Central memory CD4-positive, alpha-beta T cell (primary cell): Measurements from ENCODE around the gene KRT17.
"Not testable (repeated sequence)": the region's sequence is repeated elsewhere in the genome, so short reads cannot be mapped to it uniquely, and the experiment has no call there.

ENCODE experiments used
- DNase-seq: peaks from one replicate; pipeline ENCODE4 v3.0.0; 2022

Gene KRT17

GRCh38 chr17:41633556-41634199 lies 9.3 kb upstream of the KRT17 start:
- DNase-seq: no peak

GRCh38 chr17:41632482-41633105 lies 8.2 kb upstream of the KRT17 start:
- no peak for DNase-seq

- no peak for DNase-seq
Measured at GRCh38 chr17:41631898-41632285, 7.5 kb upstream of the KRT17 start.

- no peak for DNase-seq
Measured at GRCh38 chr17:41631025-41631897, 6.9 kb upstream of the KRT17 start.

- no peak for DNase-seq
Measured at GRCh38 chr17:41629826-41630670, 5.7 kb upstream of the KRT17 start.

GRCh38 chr17:41629316-41629715 lies 4.9 kb upstream of the KRT17 start:
- no peak for DNase-seq

- not testable (repeated sequence) for DNase-seq
Measured at GRCh38 chr17:41628621-41629255, 4.4 kb upstream of the KRT17 start.

GRCh38 chr17:41628073-41628370 lies 3.6 kb upstream of the KRT17 start:
- DNase-seq: not testable (repeated sequence)

GRCh38 chr17:41627316-41628072 lies 3.1 kb upstream of the KRT17 start:
- no peak for DNase-seq

GRCh38 chr17:41626914-41627295 lies 2.5 kb upstream of the KRT17 start:
- not testable (repeated sequence) for DNase-seq

GRCh38 chr17:41626028-41626913 lies 1.9 kb upstream of the KRT17 start:
- not testable (repeated sequence) for DNase-seq

- DNase-seq: no peak
Measured at GRCh38 chr17:41625602-41626001, 1.2 kb upstream of the KRT17 start.

- DNase-seq: not testable (repeated sequence)
Measured at GRCh38 chr17:41623184-41623861, 1.1 kb downstream of the KRT17 start.

- DNase-seq: not testable (repeated sequence)
Measured at GRCh38 chr17:41622340-41623183, 1.8 kb downstream of the KRT17 start.

- no peak for DNase-seq
Measured at GRCh38 chr17:41621916-41622315, 2.5 kb downstream of the KRT17 start.

- DNase-seq: not testable (repeated sequence)
Measured at GRCh38 chr17:41621435-41621817, 2.9 kb downstream of the KRT17 start.

GRCh38 chr17:41620583-41621434 lies 3.6 kb downstream of the KRT17 start:
- no peak for DNase-seq
